Activated naive CD8-positive, alpha-beta T cell (primary cell): Measurements from ENCODE around the gene GDA.

ENCODE experiments used
- H3K27ac Mint-ChIP-seq: one replicate; pipeline ENCODE4 v1.8.0; 2021; ENCODE audit warnings: mixed read lengths
- H3K27me3 Mint-ChIP-seq: one replicate; pipeline ENCODE4 v1.8.0; 2021; ENCODE audit warnings: mixed read lengths
- H3K36me3 Mint-ChIP-seq: one replicate; pipeline ENCODE4 v1.8.0; 2021; ENCODE audit warnings: mixed read lengths
- H3K4me1 Mint-ChIP-seq: one replicate; pipeline ENCODE4 v1.8.0; 2021; ENCODE audit warnings: low read depth, mixed read lengths
- H3K4me3 Mint-ChIP-seq: one replicate; pipeline ENCODE4 v1.8.0; 2021; ENCODE audit warnings: mild to moderate bottlenecking, mixed read lengths
- H3K9me3 Mint-ChIP-seq: one replicate; pipeline ENCODE4 v1.8.0; 2021; ENCODE audit warnings: low read depth, mixed read lengths

GDA gene

GRCh38 chr9:72140586-72140985, 8.7 kb upstream of the GDA start:
- Mint-ChIP-seq H3K9me3 (no peaks in the 10 kb centered on the region), H3K36me3 (no peaks in the 10 kb centered on the region), H3K27ac (no peak overlapping the region), H3K4me1 (no peaks in the 10 kb centered on the region), H3K4me3 (no peak overlapping the region), H3K27me3 (peaks cover 10% of the 10 kb centered on the region)

- Mint-ChIP-seq H3K27ac (no peak overlapping the region), H3K4me3 (no peak overlapping the region), H3K9me3 (no peaks in the 10 kb centered on the region), H3K27me3 (peaks cover 10% of the 10 kb centered on the region), H3K4me1 (no peaks in the 10 kb centered on the region), H3K36me3 (no peaks in the 10 kb centered on the region)
These were observed 7.8 kb upstream of the GDA start for GRCh38 chr9:72141484-72141883.

- peaks cover 8% of the 10 kb centered on the region for H3K4me1 Mint-ChIP-seq
These were observed 4.3 kb upstream of the GDA start for GRCh38 chr9:72144756-72145492.

GRCh38 chr9:72145733-72146505, 3.3 kb upstream of the GDA start:
- Mint-ChIP-seq H3K4me3 (no peak overlapping the region), H3K9me3 (no peaks in the 10 kb centered on the region), H3K27ac (no peak overlapping the region), H3K4me1 (peaks cover 11% of the 10 kb centered on the region), H3K27me3 (peaks cover 37% of the 10 kb centered on the region), H3K36me3 (no peaks in the 10 kb centered on the region)

More at GRCh38 chr9:72144756-72145492, 4.3 kb upstream of the GDA start:
- H3K9me3 Mint-ChIP-seq, result no peaks in the 10 kb centered on the region
- no peak overlapping the region for H3K27ac Mint-ChIP-seq
- H3K36me3 Mint-ChIP-seq, result no peaks in the 10 kb centered on the region
- peaks cover 30% of the 10 kb centered on the region for H3K27me3 Mint-ChIP-seq
- H3K4me3 Mint-ChIP-seq, result no peak overlapping the region

GRCh38 chr9:72147676-72148075, 1.6 kb upstream of the GDA start:
- H3K36me3 Mint-ChIP-seq, result no peaks in the 10 kb centered on the region
- no peak overlapping the region for H3K4me3 Mint-ChIP-seq
- peaks cover 33% of the 10 kb centered on the region for H3K27me3 Mint-ChIP-seq
- H3K4me1 Mint-ChIP-seq, result peaks cover 11% of the 10 kb centered on the region
- no peaks in the 10 kb centered on the region for H3K9me3 Mint-ChIP-seq
- H3K27ac Mint-ChIP-seq, result no peak overlapping the region

- peaks cover 33% of the 10 kb centered on the region for H3K27me3 Mint-ChIP-seq
- peaks cover 11% of the 10 kb centered on the region for H3K4me1 Mint-ChIP-seq
- no peaks in the 10 kb centered on the region for H3K36me3 Mint-ChIP-seq
- no peak overlapping the region for H3K4me3 Mint-ChIP-seq
- no peaks in the 10 kb centered on the region for H3K9me3 Mint-ChIP-seq
- H3K27ac Mint-ChIP-seq, result no peak overlapping the region
These were observed 887 bp downstream of the GDA start for GRCh38 chr9:72150127-72150526.

- no peak overlapping the region for H3K4me3 Mint-ChIP-seq
- H3K4me1 Mint-ChIP-seq, result peaks cover 11% of the 10 kb centered on the region
- no peaks in the 10 kb centered on the region for H3K9me3 Mint-ChIP-seq
- H3K27me3 Mint-ChIP-seq, result peaks cover 32% of the 10 kb centered on the region
- no peak overlapping the region for H3K27ac Mint-ChIP-seq
- no peaks in the 10 kb centered on the region for H3K36me3 Mint-ChIP-seq
These were observed 1.4 kb downstream of the GDA start for GRCh38 chr9:72150661-72151060.

- Mint-ChIP-seq H3K27me3 (peaks cover 32% of the 10 kb centered on the region), H3K4me3 (no peak overlapping the region), H3K36me3 (no peaks in the 10 kb centered on the region), H3K9me3 (no peaks in the 10 kb centered on the region), H3K4me1 (peaks cover 11% of the 10 kb centered on the region), H3K27ac (no peak overlapping the region)
These were observed 1.9 kb downstream of the GDA start for GRCh38 chr9:72151104-72151503.

GRCh38 chr9:72154468-72155285, 5.4 kb downstream of the GDA start:
- H3K4me1 Mint-ChIP-seq, result peaks cover 4% of the 10 kb centered on the region
- H3K27ac Mint-ChIP-seq, result no peak overlapping the region
- peaks cover 19% of the 10 kb centered on the region for H3K27me3 Mint-ChIP-seq
- no peak overlapping the region for H3K4me3 Mint-ChIP-seq
- H3K36me3 Mint-ChIP-seq, result no peaks in the 10 kb centered on the region
- H3K9me3 Mint-ChIP-seq, result no peaks in the 10 kb centered on the region

GRCh38 chr9:72155301-72155700, 6.1 kb downstream of the GDA start:
- Mint-ChIP-seq H3K4me3 (no peak overlapping the region), H3K27ac (no peak overlapping the region), H3K9me3 (no peaks in the 10 kb centered on the region), H3K4me1 (no peaks in the 10 kb centered on the region), H3K36me3 (no peaks in the 10 kb centered on the region), H3K27me3 (peaks cover 13% of the 10 kb centered on the region)

- Mint-ChIP-seq H3K36me3 (no peaks in the 10 kb centered on the region), H3K4me1 (no peaks in the 10 kb centered on the region), H3K27ac (no peak overlapping the region), H3K27me3 (peaks cover 9% of the 10 kb centered on the region), H3K9me3 (no peaks in the 10 kb centered on the region), H3K4me3 (no peak overlapping the region)
These were observed 7.3 kb downstream of the GDA start for GRCh38 chr9:72156586-72156985.

GRCh38 chr9:72158680-72159079, 9.4 kb downstream of the GDA start:
- Mint-ChIP-seq H3K27me3 (peaks cover 9% of the 10 kb centered on the region), H3K36me3 (no peaks in the 10 kb centered on the region), H3K4me1 (no peaks in the 10 kb centered on the region), H3K9me3 (no peaks in the 10 kb centered on the region), H3K27ac (no peak overlapping the region), H3K4me3 (no peak overlapping the region)

- no peaks in the 10 kb centered on the region for H3K4me1 Mint-ChIP-seq
These were observed 11.3 kb downstream of the GDA start for GRCh38 chr9:72160446-72161123.

GRCh38 chr9:72165326-72165725, 16.1 kb downstream of the GDA start:
- H3K36me3 Mint-ChIP-seq, result no peaks in the 10 kb centered on the region
- no peaks in the 10 kb centered on the region for H3K4me1 Mint-ChIP-seq
- H3K9me3 Mint-ChIP-seq, result no peaks in the 10 kb centered on the region
- no peak overlapping the region for H3K27ac Mint-ChIP-seq
- H3K27me3 Mint-ChIP-seq, result peaks cover 3% of the 10 kb centered on the region
- H3K4me3 Mint-ChIP-seq, result no peak overlapping the region

More at GRCh38 chr9:72160446-72161123, 11.3 kb downstream of the GDA start:
- H3K27me3 Mint-ChIP-seq, result peaks cover 8% of the 10 kb centered on the region
- H3K9me3 Mint-ChIP-seq, result no peaks in the 10 kb centered on the region
- no peaks in the 10 kb centered on the region for H3K36me3 Mint-ChIP-seq
- no peak overlapping the region for H3K27ac Mint-ChIP-seq
- H3K4me3 Mint-ChIP-seq, result no peak overlapping the region
